Superior temporal gyrus (tissue), 1 donor: ENCODE results near the gene DXO.
"Not testable (repeated sequence)": the region's sequence is repeated elsewhere in the genome, so short reads cannot be mapped to it uniquely, and the experiment has no call there.

ENCODE experiments used
- DNase-seq: peaks from one replicate; pipeline ENCODE4 v3.0.0-alpha.2; 2016; ENCODE audit errors: extremely low spot score

Gene DXO

DNA sequence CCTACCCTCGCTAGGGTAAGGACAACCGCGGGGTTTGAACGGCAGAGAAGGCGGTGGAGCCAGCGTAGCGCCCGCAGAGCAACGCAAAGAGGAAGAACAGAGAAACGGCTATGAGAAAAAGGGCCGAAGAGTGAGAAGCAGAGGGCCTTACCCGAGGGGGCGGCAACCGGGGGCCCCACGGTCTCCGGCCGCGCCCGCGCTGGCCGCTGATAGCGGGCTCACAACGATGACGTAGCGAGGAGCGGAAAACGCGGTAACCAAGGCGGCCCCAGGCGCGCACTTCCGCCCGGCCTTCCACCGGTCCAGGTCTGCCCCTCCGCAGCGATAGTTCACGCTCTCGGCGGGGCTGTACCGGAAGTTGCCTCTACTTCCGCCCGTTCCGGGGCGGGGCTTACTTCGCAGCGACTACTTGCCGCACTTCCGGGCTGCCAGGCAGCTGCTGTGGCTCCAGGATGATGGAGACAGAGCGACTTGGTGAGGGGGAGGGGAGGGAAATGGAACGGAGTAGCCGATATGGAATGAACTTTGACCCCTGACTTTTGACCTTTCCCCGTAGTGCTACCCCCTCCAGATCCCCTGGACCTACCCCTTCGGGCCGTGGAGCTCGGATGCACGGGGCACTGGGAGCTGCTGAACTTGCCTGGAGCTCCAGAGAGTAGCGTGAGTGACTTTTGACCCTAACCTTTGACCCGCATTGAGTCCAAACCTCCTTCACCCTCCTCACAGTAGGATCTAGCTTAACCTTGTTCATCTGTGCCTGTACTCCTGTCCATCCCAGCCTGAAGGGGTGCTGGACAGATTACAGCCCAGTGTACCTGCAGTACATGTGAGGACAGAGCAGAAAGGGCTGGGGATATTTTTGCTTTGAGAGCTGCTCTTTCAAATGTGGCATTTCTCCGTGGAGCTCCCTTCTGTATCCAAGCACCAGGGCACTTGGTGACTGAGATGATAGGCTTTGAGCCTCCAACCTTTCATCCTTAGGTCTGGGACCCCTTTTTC lies 12.9 kb downstream of the DXO start, which contains the start of the genes NELFE and SKIC2:
NELFE (minus strand) TSS at position 231 of the 999 bp plus-strand sequence. CDS start 525 bp downstream, outside the sequence.
SKIC2 (plus strand) TSS at position 435 of the 999 bp plus-strand sequence; CDS start at position 453, 18 bp downstream.
- DNase-seq, result peak; percentile 99

DNA sequence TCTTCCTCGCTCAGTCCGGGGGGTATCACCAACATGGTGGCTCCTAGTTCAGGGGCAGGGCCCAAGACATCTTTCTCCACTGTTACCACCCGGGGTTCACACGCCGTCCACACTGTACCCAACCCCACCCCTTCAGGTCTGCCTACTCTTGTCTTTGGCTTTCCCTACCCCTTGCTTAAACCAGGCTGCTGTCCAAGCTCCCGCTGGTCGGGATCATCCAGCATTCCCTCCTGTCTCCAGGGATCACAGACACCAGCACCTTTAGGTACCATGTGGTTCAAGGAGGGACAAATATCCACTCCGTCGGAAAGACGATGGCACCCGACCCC lies 13.6 kb downstream of the DXO start:
- DNase-seq, result peak; percentile 9

DNA sequence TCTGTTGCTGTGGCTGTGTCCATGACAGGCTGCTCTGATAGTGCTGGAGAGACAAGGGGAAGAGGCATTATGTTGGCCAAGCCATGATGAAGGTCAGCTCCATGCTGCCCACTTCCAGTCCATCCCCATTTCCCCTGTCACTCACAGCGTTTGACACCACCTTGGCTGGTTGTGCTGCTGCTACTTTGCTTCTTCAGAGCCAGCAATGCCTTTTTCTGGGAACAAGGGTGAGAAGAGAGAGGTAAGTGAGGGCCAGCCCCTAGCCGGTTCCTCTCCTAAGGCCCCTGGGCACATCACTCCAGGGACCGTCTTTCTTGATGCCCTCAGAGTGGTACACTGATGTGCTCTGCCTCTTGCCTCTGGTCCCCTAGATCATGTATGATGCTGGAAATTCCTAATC lies 15.1 kb downstream of the DXO start:
- no peak for DNase-seq

DNA sequence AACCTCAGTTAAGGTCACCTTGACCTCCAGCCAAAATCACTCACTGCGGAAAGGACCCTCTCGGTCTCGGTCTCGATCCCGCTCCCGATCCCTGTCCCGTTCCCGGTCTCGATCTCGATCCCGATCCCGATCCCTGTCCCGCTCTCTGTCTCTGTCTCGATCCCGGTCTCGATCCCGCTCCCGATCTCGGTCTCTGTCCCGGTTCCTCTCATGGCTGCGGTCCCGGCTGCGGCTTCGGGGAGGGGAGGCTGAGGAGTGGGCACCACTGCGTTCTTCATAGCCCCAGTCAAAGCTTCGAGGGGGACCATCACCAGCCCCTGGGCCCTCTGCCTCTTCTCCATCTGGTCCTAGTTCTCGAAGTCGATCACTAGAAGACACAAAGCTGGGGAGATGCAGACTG lies 17.4 kb downstream of the DXO start:
- DNase-seq, result no peak

DNA sequence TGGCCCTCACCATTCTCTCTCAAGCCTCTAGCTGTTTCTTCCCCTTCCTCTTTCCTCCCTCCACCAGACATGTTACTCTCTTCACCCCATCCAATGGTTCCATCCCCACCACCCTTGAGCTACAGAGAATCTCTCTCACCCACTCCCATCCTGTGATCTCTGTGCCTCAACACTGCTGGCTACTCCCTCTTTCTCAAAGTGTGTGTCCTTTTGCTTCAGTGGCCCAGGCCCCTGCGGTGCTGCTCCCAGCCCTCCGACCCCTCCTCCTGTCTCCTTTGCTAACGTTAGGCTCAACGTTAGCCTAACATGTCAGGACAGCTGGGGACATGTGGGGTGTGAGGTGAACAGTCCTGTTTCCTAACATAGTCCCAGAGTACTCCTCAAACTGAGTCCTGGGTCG lies 19.0 kb downstream of the DXO start:
- DNase-seq, result no peak

DNA sequence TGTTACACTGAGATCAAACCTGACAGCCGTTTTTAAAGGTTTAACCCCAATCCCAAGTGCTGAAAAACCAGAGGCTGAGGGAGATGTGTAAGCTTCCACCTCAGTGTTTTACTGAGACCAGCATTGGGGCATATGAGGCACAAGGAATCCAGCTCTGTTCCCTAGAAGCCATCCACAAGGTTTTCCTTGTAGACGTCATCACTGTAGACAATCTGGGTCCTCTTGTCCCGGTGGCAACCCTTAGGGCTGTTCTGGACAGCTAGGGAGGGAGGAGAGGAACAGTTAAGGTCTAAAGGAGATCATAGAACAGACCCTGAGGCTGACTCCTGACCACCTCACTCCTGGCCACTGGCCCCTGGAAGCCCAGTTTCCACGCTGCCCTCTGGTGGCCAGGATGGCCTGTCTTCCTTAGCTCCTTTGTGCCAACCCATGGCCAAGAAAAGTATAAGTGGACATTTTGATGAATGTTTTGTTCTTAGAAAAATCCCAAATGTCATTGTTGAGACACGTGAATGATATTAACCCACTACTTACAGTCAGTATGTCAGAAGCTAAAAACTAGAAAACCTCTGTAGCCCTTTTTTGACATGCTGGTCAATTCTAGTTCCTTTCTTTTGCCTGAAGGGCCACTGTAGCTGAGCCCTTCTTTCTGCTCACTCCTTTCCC lies 19.7 kb downstream of the DXO start:
- peak; percentile 80 for DNase-seq

DNA sequence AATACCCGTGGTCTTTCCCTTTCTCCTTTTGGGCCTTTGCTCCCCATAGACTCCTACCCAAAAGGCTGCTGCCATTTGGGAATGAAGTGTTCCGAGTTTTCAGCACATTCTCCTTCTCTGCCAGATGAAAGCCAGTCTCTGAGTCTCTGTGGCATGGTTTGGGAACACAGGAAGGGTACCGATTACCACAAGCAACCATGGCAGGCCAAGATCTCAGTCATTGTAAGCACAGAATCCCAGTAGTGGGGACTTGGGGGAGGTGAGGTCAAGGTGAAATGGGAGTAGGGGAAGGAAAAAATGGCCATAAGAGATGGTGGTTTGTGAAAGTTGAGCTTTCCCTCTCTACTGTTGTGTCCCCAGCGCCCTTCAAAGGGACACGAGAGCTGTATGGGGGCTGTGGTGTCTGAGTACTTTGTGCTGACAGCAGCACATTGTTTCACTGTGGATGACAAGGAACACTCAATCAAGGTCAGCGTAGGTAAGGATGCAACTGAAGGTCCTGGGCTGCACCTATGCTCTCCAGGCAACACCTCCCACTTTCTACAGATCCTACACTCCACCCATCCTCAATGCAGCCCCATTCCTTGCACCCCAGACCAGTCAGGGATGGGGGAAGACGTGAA lies 21.9 kb downstream of the DXO start:
- DNase-seq, result no peak

DNA sequence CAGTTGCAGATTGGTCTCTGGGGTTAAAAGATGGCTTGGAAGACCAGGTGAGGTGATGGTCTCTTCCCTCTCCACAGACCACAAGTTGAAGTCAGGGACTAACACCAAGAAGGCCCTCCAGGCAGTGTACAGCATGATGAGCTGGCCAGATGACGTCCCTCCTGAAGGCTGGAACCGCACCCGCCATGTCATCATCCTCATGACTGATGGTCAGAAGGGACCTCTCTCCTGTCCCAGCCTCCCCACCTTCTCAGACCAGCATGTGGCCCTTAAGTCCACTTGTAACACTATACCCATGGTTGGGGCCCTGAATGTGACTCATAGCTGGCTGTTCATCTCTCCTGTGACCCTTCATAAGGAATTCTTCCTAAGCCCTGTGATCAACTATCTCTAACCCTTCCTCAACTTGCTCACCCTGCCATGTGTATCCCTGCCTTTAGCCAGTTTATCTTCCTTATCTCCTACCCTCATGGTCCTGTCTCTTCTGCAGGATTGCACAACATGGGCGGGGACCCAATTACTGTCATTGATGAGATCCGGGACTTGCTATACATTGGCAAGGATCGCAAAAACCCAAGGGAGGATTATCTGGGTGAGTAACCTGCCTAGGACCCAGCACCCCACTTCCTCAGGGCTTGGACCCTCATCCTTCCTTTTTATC lies 23.1 kb downstream of the DXO start:
- DNase-seq, result no peak

DNA sequence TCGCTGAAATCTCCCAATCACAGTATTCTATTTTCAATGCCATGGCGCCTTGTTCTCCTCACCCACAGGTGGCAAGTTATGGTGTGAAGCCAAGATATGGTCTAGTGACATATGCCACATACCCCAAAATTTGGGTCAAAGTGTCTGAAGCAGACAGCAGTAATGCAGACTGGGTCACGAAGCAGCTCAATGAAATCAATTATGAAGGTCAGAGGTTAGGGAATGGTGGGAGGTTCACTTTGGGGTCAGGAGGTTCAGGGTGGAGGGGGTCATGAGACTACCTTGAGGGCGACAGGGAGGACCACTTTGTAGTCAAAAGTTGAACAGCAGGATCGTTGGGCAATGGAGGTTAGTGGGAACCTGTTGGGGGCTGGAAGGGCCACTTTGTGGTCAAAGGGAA lies 23.6 kb downstream of the DXO start:
- DNase-seq, result no peak

DNA sequence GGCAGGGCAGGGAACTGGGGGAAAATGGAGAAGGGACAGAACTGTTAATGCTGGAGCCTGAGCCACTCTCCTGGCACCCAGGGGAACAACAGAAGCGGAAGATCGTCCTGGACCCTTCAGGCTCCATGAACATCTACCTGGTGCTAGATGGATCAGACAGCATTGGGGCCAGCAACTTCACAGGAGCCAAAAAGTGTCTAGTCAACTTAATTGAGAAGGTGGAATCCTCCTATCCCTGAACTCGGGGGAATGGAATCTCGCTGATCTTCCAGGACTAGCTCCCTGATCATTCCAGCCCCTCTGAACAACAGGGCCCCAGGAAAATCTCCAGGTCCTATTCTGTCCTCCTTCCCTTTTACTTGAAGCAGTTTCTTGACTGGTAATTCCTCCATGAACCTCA lies 24.1 kb downstream of the DXO start:
- DNase-seq, result no peak

DNA sequence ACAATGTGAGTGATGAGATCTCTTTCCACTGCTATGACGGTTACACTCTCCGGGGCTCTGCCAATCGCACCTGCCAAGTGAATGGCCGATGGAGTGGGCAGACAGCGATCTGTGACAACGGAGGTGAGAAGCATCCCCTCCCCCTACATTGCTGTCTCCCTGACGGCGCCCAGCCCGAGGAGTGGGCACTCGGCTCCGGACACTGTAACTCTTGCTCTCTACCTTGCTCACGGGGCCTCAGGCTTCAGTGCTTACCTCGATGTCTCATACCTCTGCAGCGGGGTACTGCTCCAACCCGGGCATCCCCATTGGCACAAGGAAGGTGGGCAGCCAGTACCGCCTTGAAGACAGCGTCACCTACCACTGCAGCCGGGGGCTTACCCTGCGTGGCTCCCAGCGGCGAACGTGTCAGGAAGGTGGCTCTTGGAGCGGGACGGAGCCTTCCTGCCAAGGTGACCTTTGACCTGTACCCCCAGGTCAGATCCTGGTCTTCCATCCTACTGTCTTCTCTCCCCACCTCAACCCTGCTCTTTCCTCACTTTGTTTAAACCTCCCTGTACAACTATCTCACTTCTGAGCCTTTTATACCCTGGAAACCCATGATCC lies 24.8 kb downstream of the DXO start:
- no peak for DNase-seq

DNA sequence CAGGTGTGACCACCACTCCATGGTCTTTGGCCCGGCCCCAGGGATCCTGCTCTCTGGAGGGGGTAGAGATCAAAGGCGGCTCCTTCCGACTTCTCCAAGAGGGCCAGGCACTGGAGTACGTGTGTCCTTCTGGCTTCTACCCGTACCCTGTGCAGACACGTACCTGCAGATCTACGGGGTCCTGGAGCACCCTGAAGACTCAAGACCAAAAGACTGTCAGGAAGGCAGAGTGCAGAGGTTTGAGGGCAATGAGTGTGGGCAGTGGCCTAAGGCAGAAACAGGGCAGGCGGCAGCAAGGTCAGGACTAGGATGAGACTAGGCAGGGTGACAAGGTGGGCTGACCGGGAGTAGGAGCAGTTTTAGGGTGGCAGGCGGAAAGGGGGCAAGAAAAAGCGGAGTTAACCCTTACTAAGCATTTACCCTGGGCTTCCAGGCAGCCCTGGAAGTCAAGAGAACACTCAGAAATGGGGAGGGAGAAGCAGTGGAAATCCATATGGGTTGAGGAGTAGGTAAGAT lies 25.5 kb downstream of the DXO start:
- no peak for DNase-seq

DNA sequence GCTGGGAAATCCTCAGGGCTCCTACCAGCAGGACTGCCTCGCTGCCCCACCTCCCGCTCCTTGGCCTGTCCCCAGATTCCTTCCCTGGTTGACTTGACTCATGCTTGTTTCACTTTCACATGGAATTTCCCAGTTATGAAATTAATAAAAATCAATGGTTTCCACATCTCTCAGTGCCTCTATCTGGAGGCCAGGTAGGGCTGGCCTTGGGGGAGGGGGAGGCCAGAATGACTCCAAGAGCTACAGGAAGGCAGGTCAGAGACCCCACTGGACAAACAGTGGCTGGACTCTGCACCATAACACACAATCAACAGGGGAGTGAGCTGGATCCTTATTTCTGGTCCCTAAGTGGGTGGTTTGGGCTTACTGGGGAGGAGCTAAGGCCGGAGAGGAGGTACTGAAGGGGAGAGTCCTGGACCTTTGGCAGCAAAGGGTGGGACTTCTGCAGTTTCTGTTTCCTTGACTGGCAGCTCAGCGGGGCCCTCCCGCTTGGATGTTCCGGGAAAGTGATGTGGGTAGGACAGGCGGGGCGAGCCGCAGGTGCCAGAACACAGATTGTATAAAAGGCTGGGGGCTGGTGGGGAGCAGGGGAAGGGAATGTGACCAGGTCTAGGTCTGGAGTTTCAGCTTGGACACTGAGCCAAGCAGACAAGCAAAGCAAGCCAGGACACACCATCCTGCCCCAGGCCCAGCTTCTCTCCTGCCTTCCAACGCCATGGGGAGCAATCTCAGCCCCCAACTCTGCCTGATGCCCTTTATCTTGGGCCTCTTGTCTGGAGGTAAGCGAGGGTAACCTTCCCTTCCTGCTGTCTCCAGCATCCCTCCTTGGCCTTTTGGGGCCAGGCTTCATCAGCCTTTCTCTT lies 26.2 kb downstream of the DXO start, which contains the start of gene CFB:
CFB (plus strand) TSS at position 589 of the 863 bp plus-strand sequence; CDS start at position 716, 127 bp downstream.
- DNase-seq, result no peak

DNA sequence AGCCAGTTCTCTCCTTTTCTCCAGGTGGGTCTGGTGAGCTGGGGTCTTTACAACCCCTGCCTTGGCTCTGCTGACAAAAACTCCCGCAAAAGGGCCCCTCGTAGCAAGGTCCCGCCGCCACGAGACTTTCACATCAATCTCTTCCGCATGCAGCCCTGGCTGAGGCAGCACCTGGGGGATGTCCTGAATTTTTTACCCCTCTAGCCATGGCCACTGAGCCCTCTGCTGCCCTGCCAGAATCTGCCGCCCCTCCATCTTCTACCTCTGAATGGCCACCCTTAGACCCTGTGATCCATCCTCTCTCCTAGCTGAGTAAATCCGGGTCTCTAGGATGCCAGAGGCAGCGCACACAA lies 26.8 kb downstream of the DXO start:
- DNase-seq, result no peak

DNA sequence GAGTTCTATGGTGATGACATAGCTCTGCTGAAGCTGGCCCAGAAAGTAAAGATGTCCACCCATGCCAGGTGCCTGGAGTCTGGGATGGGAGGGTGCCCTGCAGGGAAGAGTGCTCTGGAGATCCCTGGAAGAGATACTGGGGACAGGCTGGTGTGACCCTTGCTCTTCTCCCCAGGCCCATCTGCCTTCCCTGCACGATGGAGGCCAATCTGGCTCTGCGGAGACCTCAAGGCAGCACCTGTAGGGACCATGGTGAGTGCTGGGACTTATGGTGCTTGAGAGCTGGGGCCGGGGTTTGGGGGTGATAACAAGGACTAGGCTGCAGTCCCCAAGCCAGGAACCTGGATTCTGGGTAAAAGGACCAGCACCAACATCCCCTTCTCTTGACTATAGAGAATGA lies 28.2 kb downstream of the DXO start:
- DNase-seq, result no peak

DNA sequence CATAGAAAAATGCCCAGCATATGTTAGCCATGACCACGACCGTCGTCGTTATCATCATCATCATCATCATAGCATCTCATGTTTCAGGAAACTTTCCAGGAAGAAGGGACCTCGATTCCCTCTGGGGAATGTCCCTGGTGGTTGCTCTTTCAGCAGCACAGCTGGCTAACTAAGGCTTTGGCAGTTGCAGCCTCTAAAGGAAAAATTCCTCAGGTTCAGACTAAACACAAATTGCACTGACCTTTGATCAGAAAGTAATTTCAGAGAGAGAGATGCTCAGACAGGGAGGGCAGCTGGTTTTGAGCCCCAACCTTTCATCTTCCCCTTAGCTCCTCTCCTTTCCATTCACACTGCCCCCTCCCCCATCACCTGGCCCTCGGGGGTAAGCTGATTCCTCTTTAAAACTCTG lies 31.7 kb downstream of the DXO start:
- DNase-seq, result no peak

DNA sequence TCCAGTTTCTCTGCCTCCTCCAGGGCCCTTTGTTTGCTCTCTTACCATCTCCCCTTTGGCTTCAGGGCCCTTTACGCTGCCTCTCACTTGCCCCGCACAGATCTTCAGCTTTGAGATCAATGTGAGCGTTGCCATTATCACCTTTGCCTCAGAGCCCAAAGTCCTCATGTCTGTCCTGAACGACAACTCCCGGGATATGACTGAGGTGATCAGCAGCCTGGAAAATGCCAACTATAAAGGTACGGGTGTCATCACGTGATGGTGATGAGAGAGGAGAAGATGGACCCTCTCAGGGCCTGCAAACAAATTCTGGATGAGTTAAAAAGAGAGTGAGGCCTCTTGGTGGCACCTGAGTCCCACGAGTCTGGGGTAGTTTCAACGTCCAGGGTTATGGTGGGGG lies 36.1 kb downstream of the DXO start:
- DNase-seq, result no peak

DNA sequence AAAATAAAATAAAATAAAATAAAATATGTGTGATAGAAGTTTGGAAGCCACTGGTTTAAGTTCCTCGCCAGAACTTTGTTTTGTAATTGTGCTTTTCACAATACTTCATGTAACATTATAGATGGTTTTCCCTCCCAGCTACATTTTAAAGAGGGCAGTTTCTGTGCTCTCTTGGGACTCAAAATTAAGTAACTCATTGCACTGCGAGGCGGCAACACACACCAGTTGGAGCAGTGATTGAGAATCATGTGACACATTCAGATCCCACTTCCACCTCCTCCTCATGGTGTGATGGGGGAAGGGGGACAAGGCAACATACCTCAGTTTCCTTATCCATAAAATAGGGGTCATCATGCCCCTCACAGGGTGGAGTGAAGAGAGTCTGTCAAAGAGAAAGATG lies 36.9 kb downstream of the DXO start:
- no peak for DNase-seq

DNA sequence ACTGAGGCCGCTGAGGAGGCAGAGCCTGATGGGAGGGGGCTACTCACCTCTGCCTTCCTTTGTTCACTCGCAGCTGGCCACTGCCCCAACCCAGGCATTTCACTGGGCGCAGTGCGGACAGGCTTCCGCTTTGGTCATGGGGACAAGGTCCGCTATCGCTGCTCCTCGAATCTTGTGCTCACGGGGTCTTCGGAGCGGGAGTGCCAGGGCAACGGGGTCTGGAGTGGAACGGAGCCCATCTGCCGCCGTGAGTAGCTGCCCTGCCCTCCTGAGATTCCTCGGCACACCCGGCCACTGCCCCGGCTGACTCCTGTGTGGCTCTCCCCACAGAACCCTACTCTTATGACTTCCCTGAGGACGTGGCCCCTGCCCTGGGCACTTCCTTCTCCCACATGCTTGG lies 38.4 kb downstream of the DXO start:
- DNase-seq, result no peak

DNA sequence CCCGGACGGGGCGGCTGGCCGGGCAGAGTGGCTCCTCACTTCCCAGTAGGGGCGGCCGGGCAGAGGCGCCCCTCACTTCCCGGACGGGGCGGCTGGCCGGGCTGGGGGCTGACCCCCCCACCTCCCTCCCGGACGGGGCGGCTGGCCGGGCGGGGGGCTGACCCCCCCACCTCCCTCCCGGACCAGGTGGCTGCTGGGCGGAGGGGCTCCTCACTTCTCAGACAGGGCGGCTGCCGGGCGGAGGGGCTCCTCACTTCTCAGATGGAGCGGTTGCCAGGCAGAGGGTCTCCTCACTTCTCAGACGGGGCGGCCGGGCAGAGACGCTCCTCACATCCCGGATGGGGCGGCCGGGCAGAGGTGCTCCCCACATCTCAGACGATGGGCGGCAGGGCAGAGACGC lies 39.8 kb downstream of the DXO start:
- not testable (repeated sequence) for DNase-seq
